OCI-LY1 (cell line): ENCODE measurements around the gene ALDH1A1.

Source experiments
- H2AFZ ChIP-seq: fragments of 200-600 bp; sonication (generic), shearing (Covaris generic); 2 replicates; pipeline ENCODE4 v1.6.0; 2014; ENCODE audit warnings: antibody characterized with exemption, mild to moderate bottlenecking, low read length
- H3F3A ChIP-seq: fragments of 200-600 bp; sonication (generic), shearing (Covaris generic); 2 replicates; pipeline ENCODE4 v1.6.0; 2014; ENCODE audit warnings: mild to moderate bottlenecking, antibody characterized with exemption, low read length, moderate library complexity; ENCODE audit not compliant: insufficient read depth
- H3K27ac ChIP-seq: fragments of 200-600 bp; sonication (generic); 2 replicates; pipeline ENCODE4 v1.5.1; 2014; ENCODE audit warnings: low read length, mixed run types, mild to moderate bottlenecking, low read depth; ENCODE audit not compliant: poor library complexity, severe bottlenecking
- H3K27me3 ChIP-seq: fragments of 200-600 bp; sonication (generic); 2 replicates; pipeline ENCODE4 v1.6.0; 2014; ENCODE audit warnings: antibody characterized with exemption, mild to moderate bottlenecking, low read length, moderate library complexity; ENCODE audit not compliant: insufficient read depth
- H3K36me3 ChIP-seq: fragments of 200-600 bp; sonication (generic); 2 replicates; pipeline ENCODE4 v1.6.1; 2014; ENCODE audit warnings: mild to moderate bottlenecking, antibody characterized with exemption, low read length, moderate library complexity, mixed read lengths; ENCODE audit not compliant: insufficient read depth
- H3K4me1 ChIP-seq: fragments of 200-600 bp; sonication (generic); 2 replicates; pipeline ENCODE4 v1.5.1; 2014; ENCODE audit warnings: mild to moderate bottlenecking, low read length, moderate library complexity; ENCODE audit not compliant: insufficient read depth, severe bottlenecking
- H3K4me2 ChIP-seq: fragments of 200-600 bp; sonication (generic), shearing (Covaris generic); 2 replicates; pipeline ENCODE4 v1.6.1; 2014; ENCODE audit warnings: low read length
- H3K4me3 ChIP-seq: fragments of 200-600 bp; sonication (generic); 2 replicates; pipeline ENCODE4 v1.5.1; 2014; ENCODE audit warnings: low read length, low read depth, mild to moderate bottlenecking, mixed read lengths; ENCODE audit not compliant: poor library complexity, severe bottlenecking
- H3K79me2 ChIP-seq: fragments of 200-600 bp; shearing (Covaris generic); 2 replicates; pipeline ENCODE4 v1.6.1; 2016; ENCODE audit warnings: mixed run types, low read length, mixed read lengths; ENCODE audit not compliant: insufficient read depth
- H3K9ac ChIP-seq: fragments of 200-600 bp; sonication (generic), shearing (Covaris generic); 2 replicates; pipeline ENCODE4 v1.6.1; 2014; ENCODE audit warnings: mild to moderate bottlenecking, low read length, mixed read lengths
- H3K9me2 ChIP-seq: fragments of 200-600 bp; sonication (generic), shearing (Covaris generic); 2 replicates; pipeline ENCODE4 v1.6.1; 2014; ENCODE audit warnings: low read depth, mild to moderate bottlenecking, low read length, mixed read lengths
- H3K9me3 ChIP-seq: fragments of 200-600 bp; shearing (Covaris generic); 2 replicates; pipeline ENCODE4 v1.6.1; 2014; ENCODE audit warnings: low read length, mixed read lengths
- H4K20me1 ChIP-seq: fragments of 200-600 bp; sonication (generic), shearing (Covaris generic); 2 replicates; pipeline ENCODE4 v1.6.0; 2016; ENCODE audit warnings: mild to moderate bottlenecking, low read length; ENCODE audit not compliant: insufficient read depth
- CTCF ChIP-seq: fragments of 200-600 bp; sonication (generic), shearing (Covaris generic); IDR thresholded peaks from 2 replicates; pipeline ENCODE4 v1.5.1; 2017; ENCODE audit warnings: mild to moderate bottlenecking, antibody characterized with exemption, low read length, moderate library complexity, mixed read lengths
- EZH2 ChIP-seq: fragments of 200-600 bp; sonication (generic), shearing (Covaris generic); IDR thresholded peaks from 2 replicates; pipeline ENCODE4 v1.8.0; 2017; ENCODE audit warnings: borderline replicate concordance, mixed run types, mild to moderate bottlenecking, antibody characterized with exemption, low read length, moderate library complexity, mixed read lengths

ALDH1A1 gene

GRCh38 chr9:72882117-72882775 lies 70.6 kb downstream of the ALDH1A1 start:
- Histone ChIP-seq H4K20me1 (no peaks in the 10 kb centered on the region), H3K9ac (no peak overlapping the region), H3K9me2 (no peaks in the 10 kb centered on the region), H3K4me1 (no peaks in the 10 kb centered on the region), H3K27ac (no peak overlapping the region), H3K4me2 (no peak overlapping the region), H3K4me3 (no peak overlapping the region), H3K36me3 (no peaks in the 10 kb centered on the region), H3K27me3 (no peaks in the 10 kb centered on the region), H3K9me3 (no peaks in the 10 kb centered on the region), H3F3A (no peaks in the 10 kb centered on the region), H3K79me2 (no peaks in the 10 kb centered on the region), H2AFZ (no peak overlapping the region)
- TF ChIP-seq EZH2 (no peak), CTCF (no peak)

- Histone ChIP-seq H3K36me3 (no peaks in the 10 kb centered on the region), H3K9me2 (no peaks in the 10 kb centered on the region), H3K9ac (no peak overlapping the region), H3K79me2 (no peaks in the 10 kb centered on the region), H3F3A (no peaks in the 10 kb centered on the region), H3K27ac (no peak overlapping the region), H3K27me3 (no peaks in the 10 kb centered on the region), H4K20me1 (no peaks in the 10 kb centered on the region), H3K4me1 (no peaks in the 10 kb centered on the region), H3K4me2 (no peak overlapping the region), H3K4me3 (no peak overlapping the region), H3K9me3 (no peaks in the 10 kb centered on the region), H2AFZ (no peak overlapping the region)
- TF ChIP-seq EZH2 (no peak), CTCF (no peak)
These were observed 72.0 kb downstream of the ALDH1A1 start for GRCh38 chr9:72880821-72881220.

- no peak overlapping the region for H2AFZ ChIP-seq
- H3F3A ChIP-seq: no peaks in the 10 kb centered on the region
- H3K27me3 ChIP-seq: no peaks in the 10 kb centered on the region
- H4K20me1 ChIP-seq: no peaks in the 10 kb centered on the region
- H3K4me3 ChIP-seq: no peak overlapping the region
- H3K9ac ChIP-seq: no peak overlapping the region
- H3K9me2 ChIP-seq: no peaks in the 10 kb centered on the region
- H3K79me2 ChIP-seq: no peaks in the 10 kb centered on the region
- TF ChIP-seq EZH2 (no peak), CTCF (no peak)
- no peaks in the 10 kb centered on the region for H3K4me1 ChIP-seq
- no peak overlapping the region for H3K27ac ChIP-seq
- no peaks in the 10 kb centered on the region for H3K9me3 ChIP-seq
- no peak overlapping the region for H3K4me2 ChIP-seq
- H3K36me3 ChIP-seq: no peaks in the 10 kb centered on the region
These were observed 77.6 kb downstream of the ALDH1A1 start for GRCh38 chr9:72875221-72875620.
